Lung (tissue), 12 donors: ENCODE data around the gene MERTK. TPM values are rescaled to one million over a fixed set of nuclear protein-coding genes. Genes with fewer than 3 reads are reported as not detected.
"Not testable (repeated sequence)": the region's sequence is repeated elsewhere in the genome, so short reads cannot be mapped to it uniquely, and the experiment has no call there.

Experiments
- ATAC-seq: fragments of 200-7000 bp; cut with Tn5 transposase; one replicate; pipeline ENCODE4 v1.9.1; 2020; ENCODE audit warnings: moderate number of reproducible peaks; ENCODE audit not compliant: insufficient read depth, low FRiP score
- DNase-seq, 3 donors: peaks; one replicate each; pipeline ENCODE4 v3.0.0-alpha.2; 2013 to 2017
- H3K27ac ChIP-seq, 2 donors: one replicate each; pipeline ENCODE4 v1.5.1; 2013; ENCODE audit warnings: mild to moderate bottlenecking in 2 of 2, moderate library complexity in 2 of 2, control low read depth in 1 of 2, inconsistent platforms in 1 of 2, low read depth in 1 of 2, low read length in 1 of 2
- H3K27me3 ChIP-seq, 3 donors: one replicate each; pipeline ENCODE4 v1.5.1; 2013; ENCODE audit warnings: low read length in 2 of 3; ENCODE audit not compliant: control insufficient read depth in 3 of 3, insufficient read depth in 3 of 3
- H3K36me3 ChIP-seq, 4 donors: one replicate each; pipeline ENCODE4 v1.5.1; 2013; ENCODE audit warnings: low read length in 4 of 4, mild to moderate bottlenecking in 1 of 4, moderate library complexity in 1 of 4; ENCODE audit not compliant: control insufficient read depth in 4 of 4, insufficient read depth in 4 of 4
- H3K4me1 ChIP-seq, 5 donors: one replicate each; pipeline ENCODE4 v1.5.1; 2013; ENCODE audit warnings: low read length in 5 of 5, mild to moderate bottlenecking in 2 of 5, moderate library complexity in 1 of 5; ENCODE audit not compliant: control insufficient read depth in 5 of 5, insufficient read depth in 5 of 5
- H3K4me3 ChIP-seq: one replicate; pipeline ENCODE4 v1.5.1; 2013; ENCODE audit warnings: mild to moderate bottlenecking, control low read depth, moderate library complexity
- H3K9ac ChIP-seq, 2 donors: one replicate each; pipeline ENCODE4 v1.5.1; 2013; ENCODE audit warnings: low read length in 2 of 2, control low read depth in 1 of 2; ENCODE audit not compliant: insufficient read depth in 1 of 2
- H3K9me3 ChIP-seq, 4 donors: one replicate each; pipeline ENCODE4 v1.5.1; 2013; ENCODE audit warnings: low read length in 3 of 4, mild to moderate bottlenecking in 1 of 4, moderate library complexity in 1 of 4; ENCODE audit not compliant: control insufficient read depth in 4 of 4, insufficient read depth in 3 of 4
- CTCF ChIP-seq: IDR thresholded peaks from 2 replicates; pipeline ENCODE4 v1.5.1; 2012; ENCODE audit warnings: mild to moderate bottlenecking; ENCODE audit errors: control extremely low read depth, extremely low read depth
- WGBS, 2 donors: extraction: QIAGEN DNeasy Blood & Tissue Kit; methylation state at CpG; one replicate each; pipeline ENCODE4 v1.1.7; 2013; 5-methylcytosine and 5-hydroxymethylcytosine counted together
- polyA plus RNA-seq, 2 donors: library from polyadenylated mRNA; stranded (reverse); fragments of 200-250 nt; gene quantifications; one replicate each; pipeline ENCODE4 v1.2.1, GENCODE V29; 2013
- total RNA-seq, 2 donors: library from RNA; depleted of rRNA in 1 of 2; stranded (reverse); fragments of >200 nt in 1 of 2; gene quantifications; one replicate each; pipeline ENCODE4 v1.2.1, GENCODE V29; 2014 to 2021
- donor health status: control.
- donor health status: control.
- donor health status: Bipolar disorder and iron deficiency.
- donor health status: healthy.
- donor health status: DM: yes; HTN: yes; CAD: no.

MERTK gene
- total and polyA plus RNA-seq, 4 donors = 5.5 to 33.1 (median 22.4) TPM

GRCh38 chr2:112035786-112036185, 137.4 kb downstream of the MERTK start:
- Histone ChIP-seq H3K27ac (no peak overlapping the region), H3K4me3 (no peak overlapping the region), H3K9me3 (peaks cover 0 to 1% (median 0%) of the 10 kb centered on the region in 4 donors), H3K36me3 (no peaks in the 10 kb centered on the region), H3K4me1 (peaks cover 0 to 16% (median 4%) of the 10 kb centered on the region in 5 donors), H3K27me3 (no peaks in the 10 kb centered on the region), H3K9ac (no peak overlapping the region)
- DNase-seq = no peak
- no peak for ATAC-seq
- no peak for TF ChIP-seq CTCF
- WGBS, 2 donors = 94 to 100% methylated on average over 1 of the region's 1 CpG

GRCh38 chr2:112039556-112039955, 141.1 kb downstream of the MERTK start:
- H3K4me3 ChIP-seq, H3K27me3 ChIP-seq, H3K4me1 ChIP-seq, H3K27ac ChIP-seq, ATAC-seq, H3K9ac ChIP-seq, H3K9me3 ChIP-seq, DNase-seq, H3K36me3 ChIP-seq: not testable (repeated sequence)
- 92 to 93% methylated on average over 12 of the region's 12 CpGs for WGBS, 2 donors

- H3K4me3 ChIP-seq, ATAC-seq, H3K9ac ChIP-seq, H3K4me1 ChIP-seq, H3K36me3 ChIP-seq, H3K27ac ChIP-seq, H3K9me3 ChIP-seq, H3K27me3 ChIP-seq, DNase-seq: not testable (repeated sequence)
- 88 to 93% methylated on average over 2 of the region's 2 CpGs for WGBS, 2 donors
These were observed 141.7 kb downstream of the MERTK start for GRCh38 chr2:112040066-112040465.

- not testable (repeated sequence) for DNase-seq, H3K27ac ChIP-seq, H3K27me3 ChIP-seq, H3K36me3 ChIP-seq, H3K4me1 ChIP-seq, H3K9me3 ChIP-seq, H3K9ac ChIP-seq, H3K4me3 ChIP-seq, ATAC-seq
- 71 to 75% methylated on average over 6 of the region's 6 CpGs for WGBS, 2 donors
These were observed 143.1 kb downstream of the MERTK start for GRCh38 chr2:112041460-112041859.

GRCh38 chr2:112045446-112046014, 147.1 kb downstream of the MERTK start:
- Histone ChIP-seq H3K4me3 (no peak overlapping the region), H3K27ac (no peak overlapping the region)

More at GRCh38 chr2:112045446-112046014, 147.1 kb downstream of the MERTK start:
- DNase-seq = no peak
- H3K9me3 ChIP-seq = peaks cover 0 to 2% (median 0%) of the 10 kb centered on the region in 4 donors
- H3K9ac ChIP-seq = no peak overlapping the region
- no peak for TF ChIP-seq CTCF
- H3K27me3 ChIP-seq = no peaks in the 10 kb centered on the region
- no peaks in the 10 kb centered on the region for H3K36me3 ChIP-seq
- H3K4me1 ChIP-seq = no peaks in the 10 kb centered on the region
- ATAC-seq = no peak
